ENCODE results near the gene EIF3I. TPM values are rescaled to one million over a fixed set of nuclear protein-coding genes. Genes with fewer than 3 reads are reported as not detected.

EIF3I gene
- total RNA-seq, 6 experiments from 2014 or later, result 279 to 313 (median 285) TPM

- Mint-ChIP-seq H3K27ac (no peak overlapping the region; the same call in 1 of the 2 replicates), H3K36me3 (ENCODE audit: low read depth) (peaks cover 43% of the 10 kb centered on the region), H3K27me3 (ENCODE audit: insufficient read depth) (peaks cover 12% of the 10 kb centered on the region), H3K4me1 (ENCODE audit: low read depth) (peaks cover 51% of the 10 kb centered on the region), H3K4me3 (no peak overlapping the region), H3K9me3 (no peaks in the 10 kb centered on the region)
- DNase-seq, result no peak
- no peak for TF ChIP-seq CTCF (IDR thresholded peaks at IDR 0.05)
Observed at GRCh38 chr1:32195531-32195930, 26.7 kb upstream of the EIF3I start.

- H3K4me1 Mint-ChIP-seq (ENCODE audit: low read depth), result peaks cover 51% of the 10 kb centered on the region
- no peak for DNase-seq
- peak overlapping the region; percentile 68 for H3K27ac Mint-ChIP-seq
Observed at GRCh38 chr1:32195972-32196823, 26.0 kb upstream of the EIF3I start.

GRCh38 chr1:32197074-32197473, 25.1 kb upstream of the EIF3I start:
- Mint-ChIP-seq H3K4me3 (no peak overlapping the region), H3K36me3 (ENCODE audit: low read depth) (peaks cover 36% of the 10 kb centered on the region), H3K27ac (peak overlapping the region; percentile 68), H3K9me3 (no peaks in the 10 kb centered on the region), H3K4me1 (ENCODE audit: low read depth) (peaks cover 52% of the 10 kb centered on the region), H3K27me3 (ENCODE audit: insufficient read depth) (peaks cover 12% of the 10 kb centered on the region)
- no peak for DNase-seq
- no peak for TF ChIP-seq CTCF (IDR thresholded peaks at IDR 0.05)

More at GRCh38 chr1:32195972-32196823, 26.0 kb upstream of the EIF3I start:
- Mint-ChIP-seq H3K9me3 (no peaks in the 10 kb centered on the region), H3K36me3 (ENCODE audit: low read depth) (peaks cover 43% of the 10 kb centered on the region), H3K27me3 (ENCODE audit: insufficient read depth) (peaks cover 12% of the 10 kb centered on the region), H3K4me3 (no peak overlapping the region)
- no peak for TF ChIP-seq CTCF (IDR thresholded peaks at IDR 0.05)

GRCh38 chr1:32197837-32198236, 24.4 kb upstream of the EIF3I start:
- Mint-ChIP-seq H3K36me3 (ENCODE audit: low read depth) (peaks cover 30% of the 10 kb centered on the region), H3K4me3 (no peak overlapping the region), H3K9me3 (no peaks in the 10 kb centered on the region), H3K27me3 (ENCODE audit: insufficient read depth) (peaks cover 12% of the 10 kb centered on the region), H3K27ac (peak overlapping the region; percentile 91; the same call in 1 of the 2 replicates), H3K4me1 (ENCODE audit: low read depth) (peaks cover 58% of the 10 kb centered on the region)
- no peak for DNase-seq
- TF ChIP-seq CTCF (IDR thresholded peaks at IDR 0.05), result no peak

- peaks cover 61% of the 10 kb centered on the region for H3K4me1 Mint-ChIP-seq (ENCODE audit: low read depth)
- no peak for TF ChIP-seq CTCF (IDR thresholded peaks at IDR 0.05)
- peak overlapping the region; percentile 91 for H3K27ac Mint-ChIP-seq
- H3K9me3 Mint-ChIP-seq, result no peaks in the 10 kb centered on the region
- H3K27me3 Mint-ChIP-seq (ENCODE audit: insufficient read depth), result peaks cover 12% of the 10 kb centered on the region
- no peak for DNase-seq
- H3K4me3 Mint-ChIP-seq, result no peak overlapping the region
- H3K36me3 Mint-ChIP-seq (ENCODE audit: low read depth), result peaks cover 25% of the 10 kb centered on the region
Observed at GRCh38 chr1:32198237-32199042, 23.8 kb upstream of the EIF3I start.
